Endothelial cell of umbilical vein (primary cell): ENCODE results near the gene CTIF. TPM values are rescaled to one million over a fixed set of nuclear protein-coding genes. Genes with fewer than 3 reads are reported as not detected.

Source experiments
- BruUV-seq: library from RNA; stranded (reverse); fragments of 400-500 nt; replicated peaks from 2 replicates; lab custom pipeline; 2021; lab: Mats Ljungman, UMichigan
- CTCF ChIA-PET: fragments of 300-600, 350-600 bp; sonication (Branson Sonifier 250); formaldehyde crosslinking; loops from one replicate; lab custom pipeline; 2021; ENCODE audit warnings: antibody characterized with exemption, inconsistent platforms; lab: Charles Lee
- POLR2A ChIA-PET: fragments of 300-600, 350-600 bp; sonication (Branson Sonifier 250); formaldehyde crosslinking; loops from one replicate; lab custom pipeline; 2021; ENCODE audit warnings: antibody characterized with exemption, inconsistent platforms; lab: Charles Lee
- DNase-seq: peaks from one replicate; pipeline ENCODE4 v3.0.0-alpha.2; 2011; ENCODE audit warnings: low read depth, low spot score
- FAIRE-seq: peaks from 2 replicates; lab custom pipeline; 2011; peaks lifted over from hg19 to GRCh38; lab: Jason Lieb, UNC
- H2AFZ ChIP-seq: 2 replicates; pipeline ENCODE4 v1.6.0; 2012; ENCODE audit warnings: low read depth, low read length, control low read depth, inconsistent platforms
- H3K27ac ChIP-seq: 2 replicates; pipeline ENCODE4 v1.5.1; 2011; ENCODE audit warnings: low read depth, mild to moderate bottlenecking, control low read depth, low read length, moderate library complexity; ENCODE audit not compliant: insufficient read depth
- H3K27me3 ChIP-seq, 2 experiments: 2 replicates each; pipeline versions ENCODE4 v1.6.0 to v1.6.1; 2011; ENCODE audit warnings: low read length in 2 of 2, mixed read lengths in 1 of 2; ENCODE audit not compliant: control insufficient read depth in 2 of 2, insufficient read depth in 2 of 2
- H3K36me3 ChIP-seq, 2 experiments: 2 replicates in 1 of 2; 3 replicates in 1 of 2; pipeline ENCODE4 v1.5.1; 2011; ENCODE audit warnings: low read length in 2 of 2, mild to moderate bottlenecking in 1 of 2, moderate library complexity in 1 of 2; ENCODE audit not compliant: control insufficient read depth in 2 of 2, insufficient read depth in 2 of 2; ENCODE audit errors: extremely low read depth in 1 of 2
- H3K4me1 ChIP-seq: 3 replicates; pipeline ENCODE4 v1.5.1; 2011; ENCODE audit warnings: mild to moderate bottlenecking, low read length; ENCODE audit not compliant: control insufficient read depth, insufficient read depth; ENCODE audit errors: extremely low read depth
- H3K4me2 ChIP-seq: 2 replicates; pipeline ENCODE4 v1.6.1; 2011; ENCODE audit warnings: low read length, control low read depth, mixed read lengths; ENCODE audit not compliant: insufficient read depth
- H3K4me3 ChIP-seq, 3 experiments: fragments of 200-600 bp in 1 of 3; sonication (generic), shearing (Covaris generic) in 1 of 3; replicated peaks in 1 of 3; 2 replicates each; pipeline ENCODE4 v1.5.1; 2011 to 2016; ENCODE audit warnings: control low read depth in 3 of 3, low read length in 3 of 3, mild to moderate bottlenecking in 2 of 3, inconsistent platforms in 1 of 3, low read depth in 1 of 3, moderate library complexity in 1 of 3; ENCODE audit not compliant: insufficient read depth in 1 of 3
- H3K79me2 ChIP-seq: 2 replicates; pipeline ENCODE4 v1.6.0; 2012; ENCODE audit warnings: low read length, inconsistent platforms; ENCODE audit not compliant: control insufficient read depth, insufficient read depth
- H3K9ac ChIP-seq: replicated peaks from 2 replicates; pipeline ENCODE3; 2011; ENCODE audit warnings: low read length, control low read depth; ENCODE audit not compliant: insufficient read depth; ENCODE audit errors: extremely low read depth
- H3K9me1 ChIP-seq: replicated peaks from 3 replicates; pipeline ENCODE4 v1.6.0; 2011; ENCODE audit warnings: mild to moderate bottlenecking, low read length; ENCODE audit not compliant: control insufficient read depth, insufficient read depth; ENCODE audit errors: extremely low read depth
- H3K9me3 ChIP-seq: replicated peaks from 2 replicates; pipeline ENCODE4 v1.5.1; 2012; ENCODE audit warnings: low read length, inconsistent platforms; ENCODE audit not compliant: control insufficient read depth, insufficient read depth
- H4K20me1 ChIP-seq: replicated peaks from 2 replicates; pipeline ENCODE3; 2011; ENCODE audit warnings: mild to moderate bottlenecking, low read length; ENCODE audit not compliant: control insufficient read depth, insufficient read depth; ENCODE audit errors: extremely low read depth
- EZH2 ChIP-seq: IDR thresholded peaks from 2 replicates; pipeline ENCODE4 v1.6.1; 2012; ENCODE audit warnings: borderline replicate concordance, low read depth, mild to moderate bottlenecking, moderate library complexity, low read length, inconsistent platforms; ENCODE audit not compliant: severe bottlenecking
- FOS ChIP-seq: IDR thresholded peaks from 2 replicates; pipeline ENCODE4 v1.6.1; 2011; ENCODE audit warnings: mild to moderate bottlenecking, low read length, moderate library complexity, borderline replicate concordance; ENCODE audit not compliant: insufficient read depth
- GATA2 ChIP-seq: IDR thresholded peaks from 2 replicates; pipeline ENCODE4 v1.7.0; 2011; ENCODE audit warnings: low read depth, mild to moderate bottlenecking, moderate library complexity, mixed read lengths, low read length; ENCODE audit not compliant: insufficient read length, insufficient read depth
- JUN ChIP-seq: IDR thresholded peaks from 2 replicates; pipeline ENCODE4 v1.6.1; 2011; ENCODE audit warnings: borderline replicate concordance, low read depth; ENCODE audit not compliant: insufficient read length, insufficient read depth
- MYC ChIP-seq: IDR thresholded peaks from one replicate; pipeline ENCODE4 v1.6.1; 2011; ENCODE audit warnings: mild to moderate bottlenecking, low read depth, low read length
- POLR2A ChIP-seq: IDR thresholded peaks from 2 replicates; pipeline ENCODE4 v1.6.1; 2012; ENCODE audit warnings: low read depth, mild to moderate bottlenecking, control low read depth, low read length
- POLR2AphosphoS5 ChIP-seq: IDR thresholded peaks from 2 replicates; pipeline ENCODE4 v1.6.1; 2012; ENCODE audit warnings: low read depth, mild to moderate bottlenecking, control low read depth, low read length, moderate library complexity; ENCODE audit not compliant: insufficient read depth
- dilution Hi-C: fragments of 300-500 bp; cut with MboI; formaldehyde crosslinking; loops from one replicate; pipeline ENCODE4 v1.15.0; 2019; ENCODE audit warnings: low sequenced_read_pairs; ENCODE audit not compliant: extremely low pct_ligation_motif_present
- intact Hi-C: fragments of 100-400 bp; cut with micrococcal nuclease; formaldehyde crosslinking; loops from one replicate; pipeline ENCODE4 v1.10.0; 2022
- polyA plus RNA-seq, 4 experiments: library from polyadenylated mRNA; depleted of rRNA in 3 of 4; stranded (reverse) in 3 of 4; unstranded in 1 of 4; fragments of >200 nt; gene quantifications; 2 replicates each; pipeline versions ENCODE4 v1.2.1 to v1.2.3, GENCODE V29; 2011 to 2012; ENCODE audit warnings: missing spikeins in 1 of 4
- total RNA-seq: library from RNA; stranded (reverse); gene quantifications from 2 replicates; pipeline ENCODE4 v1.2.3, GENCODE V29; 2021
- TF ChIP-seq, protein P1 (sequence below): IDR thresholded peaks from 2 replicates; pipeline ENCODE4 v1.6.1; 2011; ENCODE audit not compliant: insufficient read depth, insufficient read length
- TF ChIP-seq, protein P2 (sequence below), 2 donors: IDR thresholded peaks; 1 replicate in 1 of 2; 2 replicates in 1 of 2; pipeline ENCODE4 v1.5.1; 2011; ENCODE audit warnings: low read length in 2 of 2, mild to moderate bottlenecking in 2 of 2, moderate library complexity in 2 of 2, control low read depth in 1 of 2, inconsistent platforms in 1 of 2, low read depth in 1 of 2; ENCODE audit not compliant: insufficient read depth in 1 of 2; ENCODE audit errors: extremely low read depth in 1 of 2

The CTIF gene
- total and polyA plus RNA-seq, 2 donors (not counting 3 experiments of a cell fraction or from before 2014, with no cell fraction given): 20.9 to 57.7 TPM

DNA sequence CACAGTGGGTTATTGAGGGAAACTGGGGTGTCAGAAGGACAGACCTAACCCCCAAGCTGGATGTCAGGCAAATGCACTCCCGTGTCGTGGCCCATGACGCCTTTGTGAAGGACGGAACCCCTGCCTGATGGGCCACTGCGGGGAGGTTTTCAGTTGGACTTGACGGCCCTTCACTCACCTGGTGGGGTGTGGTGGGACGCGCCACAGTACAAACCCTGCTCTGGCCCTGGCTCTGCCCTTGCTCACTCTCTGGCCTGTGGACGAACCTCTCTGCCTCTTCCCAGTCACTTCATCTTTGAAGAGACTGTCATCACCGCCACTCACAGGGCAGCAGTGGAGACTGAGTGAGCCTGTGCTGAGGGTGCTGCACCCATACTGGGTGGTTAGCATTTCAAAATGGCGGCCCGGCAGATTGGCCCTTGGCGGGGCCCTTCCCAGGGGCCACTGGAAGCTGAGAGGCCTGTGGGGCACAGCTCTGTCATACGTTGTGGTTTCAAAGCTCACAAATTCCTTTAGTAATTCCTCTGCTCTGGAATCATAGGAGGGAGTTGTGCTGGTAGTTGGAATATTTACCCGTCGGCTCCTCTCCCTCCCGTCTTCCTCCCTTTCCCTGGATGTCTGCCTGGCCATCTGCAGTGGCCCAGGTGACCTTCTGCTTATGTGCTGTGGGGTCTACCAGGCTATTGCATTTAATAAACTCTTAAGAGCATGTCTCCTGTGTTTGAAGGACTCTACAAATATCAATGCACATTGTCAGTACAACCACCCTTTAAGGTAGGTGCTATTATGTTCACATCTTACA lies 200.6 kb downstream of the CTIF start:
- BruUV-seq: no TSS peak
- no peaks in the 10 kb centered on the region for H3K36me3 ChIP-seq
- H3K4me1 ChIP-seq: peaks cover 10% of the 10 kb centered on the region
- no peak overlapping the region for H3K9ac ChIP-seq
- FAIRE-seq: no peak
- H3K9me1 ChIP-seq: no peaks in the 10 kb centered on the region
- H3K79me2 ChIP-seq: no peaks in the 10 kb centered on the region
- ChIA-PET CTCF (no interaction called here), POLR2A (no interaction called here)
- H4K20me1 ChIP-seq: no peaks in the 10 kb centered on the region
- intact Hi-C loops (no loop called here), dilution Hi-C loops (no loop called here)
- no peak overlapping the region for H2AFZ ChIP-seq
- H3K4me3 ChIP-seq: no peak overlapping the region
- H3K4me2 ChIP-seq: no peak overlapping the region
- no peaks in the 10 kb centered on the region for H3K27me3 ChIP-seq
- H3K27ac ChIP-seq: no peak overlapping the region
- DNase-seq: no peak
- TF ChIP-seq, protein P1, sequence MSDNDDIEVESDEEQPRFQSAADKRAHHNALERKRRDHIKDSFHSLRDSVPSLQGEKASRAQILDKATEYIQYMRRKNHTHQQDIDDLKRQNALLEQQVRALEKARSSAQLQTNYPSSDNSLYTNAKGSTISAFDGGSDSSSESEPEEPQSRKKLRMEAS: no peak
- TF ChIP-seq MYC (no peak), POLR2A (no peak), GATA2 (no peak), POLR2AphosphoS5 (no peak), FOS (no peak), JUN (no peak), EZH2 (no peak)
- TF ChIP-seq, protein P2, sequence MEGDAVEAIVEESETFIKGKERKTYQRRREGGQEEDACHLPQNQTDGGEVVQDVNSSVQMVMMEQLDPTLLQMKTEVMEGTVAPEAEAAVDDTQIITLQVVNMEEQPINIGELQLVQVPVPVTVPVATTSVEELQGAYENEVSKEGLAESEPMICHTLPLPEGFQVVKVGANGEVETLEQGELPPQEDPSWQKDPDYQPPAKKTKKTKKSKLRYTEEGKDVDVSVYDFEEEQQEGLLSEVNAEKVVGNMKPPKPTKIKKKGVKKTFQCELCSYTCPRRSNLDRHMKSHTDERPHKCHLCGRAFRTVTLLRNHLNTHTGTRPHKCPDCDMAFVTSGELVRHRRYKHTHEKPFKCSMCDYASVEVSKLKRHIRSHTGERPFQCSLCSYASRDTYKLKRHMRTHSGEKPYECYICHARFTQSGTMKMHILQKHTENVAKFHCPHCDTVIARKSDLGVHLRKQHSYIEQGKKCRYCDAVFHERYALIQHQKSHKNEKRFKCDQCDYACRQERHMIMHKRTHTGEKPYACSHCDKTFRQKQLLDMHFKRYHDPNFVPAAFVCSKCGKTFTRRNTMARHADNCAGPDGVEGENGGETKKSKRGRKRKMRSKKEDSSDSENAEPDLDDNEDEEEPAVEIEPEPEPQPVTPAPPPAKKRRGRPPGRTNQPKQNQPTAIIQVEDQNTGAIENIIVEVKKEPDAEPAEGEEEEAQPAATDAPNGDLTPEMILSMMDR (IDR thresholded peaks at IDR 0.05; ENCODE audit: extremely low read depth in 1 of 2, insufficient read depth in 1 of 2, low read depth in 1 of 2, low read length in 2 of 2): no peak
- H3K9me3 ChIP-seq: no peaks in the 10 kb centered on the region
